ENCODE data around the gene MAGI3.

Gene MAGI3

DNA sequence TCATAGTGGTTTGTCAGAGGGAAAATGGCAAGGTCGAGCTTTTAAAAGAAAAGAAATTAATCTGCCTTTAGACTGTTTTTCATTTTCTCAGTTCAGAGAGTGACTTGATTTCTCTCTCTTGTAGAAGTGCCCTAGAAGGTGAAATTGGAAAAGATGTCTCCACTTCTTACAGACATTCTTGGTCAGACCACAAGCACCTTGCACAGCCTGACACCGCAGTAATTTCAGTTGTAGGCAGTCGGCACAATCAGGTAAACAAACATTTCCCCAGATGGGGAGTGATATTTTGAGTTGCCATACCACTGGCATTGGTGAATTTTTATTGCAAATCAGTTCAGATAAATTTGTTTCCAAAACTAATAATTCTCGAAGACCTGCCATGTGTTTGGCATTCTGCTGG lies 282.2 kb downstream of the MAGI3 start:
- no peaks in the 10 kb centered on the region for H3K27me3 ChIP-seq (ENCODE audit: insufficient read depth, low read length)
- WGBS (ENCODE audit: extremely low coverage, insufficient coverage, insufficient read length) = no CpG with 5 or more reads among the region's 4 CpGs

GRCh38 chr1:113674591-113674990 lies 284.3 kb downstream of the MAGI3 start:
- no peak overlapping the region for H3K27ac ChIP-seq (ENCODE audit: low read depth, low read length)
- DNase-seq = no peak
- H3K18ac ChIP-seq (ENCODE audit: low read length) = no peak overlapping the region
- no peak overlapping the region for H3K9ac ChIP-seq (ENCODE audit: low read length)
- no peaks in the 10 kb centered on the region for H3K27me3 ChIP-seq (ENCODE audit: insufficient read depth, low read length)
- H4K8ac ChIP-seq (ENCODE audit: low read depth, low read length) = no peak overlapping the region
- no peak overlapping the region for H3K4me3 ChIP-seq (ENCODE audit: low read depth, low read length)
- H2BK5ac ChIP-seq (ENCODE audit: low read depth, low read length, poor library complexity) = no peak overlapping the region
- H3K36me3 ChIP-seq (ENCODE audit: control insufficient read depth in 1 of 2, insufficient read depth in 2 of 2, low read length in 2 of 2) = peaks cover 2 to 4% of the 10 kb centered on the region in 2 experiments
- H3K4me2 ChIP-seq (ENCODE audit: low read length) = no peak overlapping the region
- no peak overlapping the region for H4K12ac ChIP-seq (ENCODE audit: low read depth, low read length)
- H3K4ac ChIP-seq (ENCODE audit: low read depth, low read length) = no peak overlapping the region
- WGBS (ENCODE audit: extremely low coverage, insufficient coverage, insufficient read length) = no CpG with 5 or more reads among the region's 1 CpG
- H2AK5ac ChIP-seq (ENCODE audit: low read length) = no peak overlapping the region
- no peak overlapping the region for H3K23ac ChIP-seq (ENCODE audit: low read length)
- H3K4me1 ChIP-seq (ENCODE audit: control insufficient read depth in 1 of 2, insufficient read depth in 2 of 2, low read length in 2 of 2) = no peaks in the 10 kb centered on the region
- H3K79me1 ChIP-seq (ENCODE audit: low read length) = no peaks in the 10 kb centered on the region
- no peak overlapping the region for H4K91ac ChIP-seq (ENCODE audit: low read depth, low read length)
- H3K9me3 ChIP-seq (ENCODE audit: insufficient read depth, low read depth, low read length) = no peaks in the 10 kb centered on the region
- no peaks in the 10 kb centered on the region for H3K79me2 ChIP-seq (ENCODE audit: control insufficient read depth, insufficient read depth, low read length, poor library complexity)
- H2BK120ac ChIP-seq (ENCODE audit: insufficient read depth, low read length, poor library complexity) = no peak overlapping the region
- H2AFZ ChIP-seq (ENCODE audit: insufficient read depth, low read length, poor library complexity) = no peak overlapping the region
- no peak overlapping the region for H2BK12ac ChIP-seq (ENCODE audit: low read length)
- no peak overlapping the region for H3K14ac ChIP-seq (ENCODE audit: low read length)

More for the DNA sequence above, 282.2 kb downstream of the MAGI3 start:
- no peak overlapping the region for H2BK12ac ChIP-seq (ENCODE audit: low read length)
- no peak overlapping the region for H4K12ac ChIP-seq (ENCODE audit: low read depth, low read length)
- H3K14ac ChIP-seq (ENCODE audit: low read length) = no peak overlapping the region
- H3K4me3 ChIP-seq (ENCODE audit: low read depth, low read length) = no peak overlapping the region
- H3K9me3 ChIP-seq (ENCODE audit: insufficient read depth, low read depth, low read length) = no peaks in the 10 kb centered on the region
- H2AK5ac ChIP-seq (ENCODE audit: low read length) = no peak overlapping the region
- no peak overlapping the region for H3K23ac ChIP-seq (ENCODE audit: low read length)
- no peak overlapping the region for H3K27ac ChIP-seq (ENCODE audit: low read depth, low read length)
- H2BK120ac ChIP-seq (ENCODE audit: insufficient read depth, low read length, poor library complexity) = no peak overlapping the region
- no peak overlapping the region for H4K91ac ChIP-seq (ENCODE audit: low read depth, low read length)
- peaks cover 2 to 4% of the 10 kb centered on the region in 2 experiments for H3K36me3 ChIP-seq (ENCODE audit: control insufficient read depth in 1 of 2, insufficient read depth in 2 of 2, low read length in 2 of 2)
- no peak overlapping the region for H3K18ac ChIP-seq (ENCODE audit: low read length)
- no peak for DNase-seq
- no peaks in the 10 kb centered on the region for H3K4me1 ChIP-seq (ENCODE audit: control insufficient read depth in 1 of 2, insufficient read depth in 2 of 2, low read length in 2 of 2)
- H3K79me1 ChIP-seq (ENCODE audit: low read length) = no peaks in the 10 kb centered on the region
- no peak overlapping the region for H3K4me2 ChIP-seq (ENCODE audit: low read length)
- no peak overlapping the region for H4K8ac ChIP-seq (ENCODE audit: low read depth, low read length)
- no peak overlapping the region for H2BK5ac ChIP-seq (ENCODE audit: low read depth, low read length, poor library complexity)
- no peak overlapping the region for H3K4ac ChIP-seq (ENCODE audit: low read depth, low read length)
- no peak overlapping the region for H3K9ac ChIP-seq (ENCODE audit: low read length)
- H2AFZ ChIP-seq (ENCODE audit: insufficient read depth, low read length, poor library complexity) = no peak overlapping the region
- H3K79me2 ChIP-seq (ENCODE audit: control insufficient read depth, insufficient read depth, low read length, poor library complexity) = no peaks in the 10 kb centered on the region

GRCh38 chr1:113675302-113675701 lies 285.0 kb downstream of the MAGI3 start:
- peak; percentile 19 to 60 for DNase-seq
- no peak overlapping the region for H2AFZ ChIP-seq (ENCODE audit: insufficient read depth, low read length, poor library complexity)
- H3K27ac ChIP-seq (ENCODE audit: low read depth, low read length) = no peak overlapping the region
- H4K91ac ChIP-seq (ENCODE audit: low read depth, low read length) = no peak overlapping the region
- no peak overlapping the region for H3K4me2 ChIP-seq (ENCODE audit: low read length)
- H3K36me3 ChIP-seq (ENCODE audit: control insufficient read depth in 1 of 2, insufficient read depth in 2 of 2, low read length in 2 of 2) = peaks cover 2 to 4% of the 10 kb centered on the region in 2 experiments
- H3K18ac ChIP-seq (ENCODE audit: low read length) = no peak overlapping the region
- no peak overlapping the region for H2AK5ac ChIP-seq (ENCODE audit: low read length)
- no peak overlapping the region for H4K12ac ChIP-seq (ENCODE audit: low read depth, low read length)
- H3K27me3 ChIP-seq (ENCODE audit: insufficient read depth, low read length) = no peaks in the 10 kb centered on the region
- no peaks in the 10 kb centered on the region for H3K4me1 ChIP-seq (ENCODE audit: control insufficient read depth in 1 of 2, insufficient read depth in 2 of 2, low read length in 2 of 2)
- no peak overlapping the region for H3K9ac ChIP-seq (ENCODE audit: low read length)
- H2BK120ac ChIP-seq (ENCODE audit: insufficient read depth, low read length, poor library complexity) = no peak overlapping the region
- no peak overlapping the region for H3K4me3 ChIP-seq (ENCODE audit: low read depth, low read length)
- no peak overlapping the region for H2BK5ac ChIP-seq (ENCODE audit: low read depth, low read length, poor library complexity)
- no peak overlapping the region for H3K14ac ChIP-seq (ENCODE audit: low read length)
- no peak overlapping the region for H4K8ac ChIP-seq (ENCODE audit: low read depth, low read length)
- no CpG with 5 or more reads among the region's 2 CpGs for WGBS (ENCODE audit: extremely low coverage, insufficient coverage, insufficient read length)
- H3K9me3 ChIP-seq (ENCODE audit: insufficient read depth, low read depth, low read length) = no peaks in the 10 kb centered on the region
- H3K79me1 ChIP-seq (ENCODE audit: low read length) = no peaks in the 10 kb centered on the region
- H3K23ac ChIP-seq (ENCODE audit: low read length) = no peak overlapping the region
- H3K4ac ChIP-seq (ENCODE audit: low read depth, low read length) = no peak overlapping the region
- no peaks in the 10 kb centered on the region for H3K79me2 ChIP-seq (ENCODE audit: control insufficient read depth, insufficient read depth, low read length, poor library complexity)
- H2BK12ac ChIP-seq (ENCODE audit: low read length) = no peak overlapping the region

- WGBS (ENCODE audit: extremely low coverage, insufficient coverage, insufficient read length) = no CpG with 5 or more reads among the region's 5 CpGs
- Histone ChIP-seq H2AK5ac (ENCODE audit: low read length) (no peak overlapping the region), H3K79me1 (ENCODE audit: low read length) (no peaks in the 10 kb centered on the region), H3K9ac (ENCODE audit: low read length) (no peak overlapping the region), H3K27me3 (ENCODE audit: insufficient read depth, low read length) (no peaks in the 10 kb centered on the region), H3K18ac (ENCODE audit: low read length) (no peak overlapping the region), H3K79me2 (ENCODE audit: control insufficient read depth, insufficient read depth, low read length, poor library complexity) (no peaks in the 10 kb centered on the region), H3K4me1 (ENCODE audit: control insufficient read depth in 1 of 2, insufficient read depth in 2 of 2, low read length in 2 of 2) (no peaks in the 10 kb centered on the region), H3K4me2 (ENCODE audit: low read length) (no peak overlapping the region), H3K14ac (ENCODE audit: low read length) (no peak overlapping the region), H3K27ac (ENCODE audit: low read depth, low read length) (no peak overlapping the region), H4K12ac (ENCODE audit: low read depth, low read length) (no peak overlapping the region), H2BK12ac (ENCODE audit: low read length) (no peak overlapping the region), H3K23ac (ENCODE audit: low read length) (no peak overlapping the region), H2AFZ (ENCODE audit: insufficient read depth, low read length, poor library complexity) (no peak overlapping the region), H3K4me3 (ENCODE audit: low read depth, low read length) (no peak overlapping the region), H3K36me3 (ENCODE audit: control insufficient read depth in 1 of 2, insufficient read depth in 2 of 2, low read length in 2 of 2) (peaks cover 3 to 4% of the 10 kb centered on the region in 2 experiments), H3K4ac (ENCODE audit: low read depth, low read length) (no peak overlapping the region), H3K9me3 (ENCODE audit: insufficient read depth, low read depth, low read length) (no peaks in the 10 kb centered on the region), H4K8ac (ENCODE audit: low read depth, low read length) (no peak overlapping the region), H2BK120ac (ENCODE audit: insufficient read depth, low read length, poor library complexity) (no peak overlapping the region), H2BK5ac (ENCODE audit: low read depth, low read length, poor library complexity) (no peak overlapping the region), H4K91ac (ENCODE audit: low read depth, low read length) (no peak overlapping the region)
- DNase-seq = no peak
These were observed 286.2 kb downstream of the MAGI3 start for GRCh38 chr1:113676524-113676923.

Measured in trophoblast cell (in vitro differentiated cells and primary cell).